ENCODE measurements around the gene PLIN1. TPM values are rescaled to one million over a fixed set of nuclear protein-coding genes. Genes with fewer than 3 reads are reported as not detected.
A peak's percentile ranks its signal among the peaks of the same experiment; 100 is the strongest.

PLIN1 gene
- total RNA-seq, 1 experiment from 2014 or later = 0.09 TPM

DNA sequence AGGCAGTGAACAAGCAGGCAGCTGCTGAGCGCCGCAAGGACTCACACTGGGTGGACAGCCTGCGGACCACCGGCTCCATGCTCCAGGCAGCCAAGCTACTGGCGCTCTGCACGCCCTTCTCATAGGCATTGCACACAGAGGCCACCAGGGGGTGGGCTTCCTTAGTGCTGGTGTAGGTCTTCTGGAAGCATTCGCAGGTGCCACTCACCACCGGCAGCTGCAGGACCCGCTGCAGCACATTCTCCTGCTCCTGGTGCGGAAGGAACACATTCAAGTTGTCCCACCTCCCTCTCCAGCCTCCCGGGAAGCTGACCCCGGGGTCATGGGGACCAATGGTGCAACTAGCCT lies 6.0 kb downstream of the PLIN1 start:
- no peaks in the 10 kb centered on the region for H3K27me3 ChIP-seq (ENCODE audit: insufficient read depth, low read length)
- H4K91ac ChIP-seq (ENCODE audit: insufficient read length, low read depth, low read length) = no peak overlapping the region
- H3K36me3 Mint-ChIP-seq (ENCODE audit: insufficient read depth in 1 of 3, low read depth in 3 of 3) = no peaks in the 10 kb centered on the region; a peak in 1 of 7 replicates
- H3T11ph ChIP-seq (ENCODE audit: low read length) = no peak overlapping the region
- no peak overlapping the region for H2AK5ac ChIP-seq (ENCODE audit: insufficient read length, low read length)
- TF ChIP-seq, protein P1, sequence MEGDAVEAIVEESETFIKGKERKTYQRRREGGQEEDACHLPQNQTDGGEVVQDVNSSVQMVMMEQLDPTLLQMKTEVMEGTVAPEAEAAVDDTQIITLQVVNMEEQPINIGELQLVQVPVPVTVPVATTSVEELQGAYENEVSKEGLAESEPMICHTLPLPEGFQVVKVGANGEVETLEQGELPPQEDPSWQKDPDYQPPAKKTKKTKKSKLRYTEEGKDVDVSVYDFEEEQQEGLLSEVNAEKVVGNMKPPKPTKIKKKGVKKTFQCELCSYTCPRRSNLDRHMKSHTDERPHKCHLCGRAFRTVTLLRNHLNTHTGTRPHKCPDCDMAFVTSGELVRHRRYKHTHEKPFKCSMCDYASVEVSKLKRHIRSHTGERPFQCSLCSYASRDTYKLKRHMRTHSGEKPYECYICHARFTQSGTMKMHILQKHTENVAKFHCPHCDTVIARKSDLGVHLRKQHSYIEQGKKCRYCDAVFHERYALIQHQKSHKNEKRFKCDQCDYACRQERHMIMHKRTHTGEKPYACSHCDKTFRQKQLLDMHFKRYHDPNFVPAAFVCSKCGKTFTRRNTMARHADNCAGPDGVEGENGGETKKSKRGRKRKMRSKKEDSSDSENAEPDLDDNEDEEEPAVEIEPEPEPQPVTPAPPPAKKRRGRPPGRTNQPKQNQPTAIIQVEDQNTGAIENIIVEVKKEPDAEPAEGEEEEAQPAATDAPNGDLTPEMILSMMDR (conservative IDR thresholded peaks at IDR 0.05) = peak; percentile 88
- H4K5ac ChIP-seq (ENCODE audit: insufficient read length, low read depth, low read length) = no peak overlapping the region
- H3K9me3 Mint-ChIP-seq = no peaks in the 10 kb centered on the region
- H2BK12ac ChIP-seq (ENCODE audit: insufficient read length, low read depth, low read length) = no peak overlapping the region
- no peak overlapping the region for H3K27ac ChIP-seq (ENCODE audit: insufficient read length, low read depth, low read length)
- peaks cover 19% of the 10 kb centered on the region for H3K27me3 Mint-ChIP-seq (ENCODE audit: low read depth)
- no peaks in the 10 kb centered on the region for H3K79me1 ChIP-seq (ENCODE audit: insufficient read depth, low read depth, low read length, poor library complexity, severe bottlenecking)
- H3K4me1 Mint-ChIP-seq = peaks cover 4 to 8% of the 10 kb centered on the region in 2 experiments; a peak in 2 of 4 replicates
- H2BK15ac ChIP-seq (ENCODE audit: low read depth, low read length) = no peak overlapping the region
- no CpG with 5 or more reads among the region's 12 CpGs for WGBS (ENCODE audit: extremely low coverage, insufficient read length, low lambda C conversion rate)
- no peaks in the 10 kb centered on the region for H3K4me1 ChIP-seq (ENCODE audit: insufficient read depth, low read length)
- no peak overlapping the region for H2BK20ac ChIP-seq (ENCODE audit: low read depth, low read length, poor library complexity, severe bottlenecking)
- H3K56ac ChIP-seq (ENCODE audit: insufficient read length, low read depth, low read length) = no peak overlapping the region
- no peak overlapping the region for H3K9ac ChIP-seq (ENCODE audit: extremely low read depth, insufficient read length, low read length)
- H3K18ac ChIP-seq (ENCODE audit: insufficient read length, low read depth, low read length) = no peak overlapping the region
- no peak overlapping the region for H3K4me2 ChIP-seq (ENCODE audit: insufficient read depth, insufficient read length, low read length)
- no peak overlapping the region for H3K27ac Mint-ChIP-seq
- no peak overlapping the region for H2AFZ ChIP-seq (ENCODE audit: low read length)
- no peaks in the 10 kb centered on the region for H3K9me3 ChIP-seq (ENCODE audit: control insufficient read depth, low read depth, low read length)
- H2BK5ac ChIP-seq (ENCODE audit: insufficient read length, low read length) = no peak overlapping the region
- no peak overlapping the region for H3K14ac ChIP-seq (ENCODE audit: insufficient read depth, low read length)
- H3K23ac ChIP-seq (ENCODE audit: insufficient read length, low read depth, low read length) = no peak overlapping the region
- H3K23me2 ChIP-seq (ENCODE audit: insufficient read length, low read depth, low read length, poor library complexity, severe bottlenecking) = no peaks in the 10 kb centered on the region
- DNase-seq = peak; percentile 91
- no peak overlapping the region for H3K4me3 Mint-ChIP-seq
- no peak overlapping the region for H3K4ac ChIP-seq (ENCODE audit: low read depth, low read length)
- no peaks in the 10 kb centered on the region for H4K20me1 ChIP-seq (ENCODE audit: control insufficient read depth, insufficient read depth, insufficient read length)
- H4K8ac ChIP-seq (replicated peaks; ENCODE audit: insufficient read length, low read depth, low read length) = no peak overlapping the region
- no peaks in the 10 kb centered on the region for H3K79me2 ChIP-seq (ENCODE audit: insufficient read depth, low read length)
- H2BK120ac ChIP-seq (ENCODE audit: low read depth, low read length, poor library complexity, severe bottlenecking) = no peak overlapping the region
